Measurements from ENCODE around the gene PACSIN2. TPM values are rescaled to one million over a fixed set of nuclear protein-coding genes. Genes with fewer than 3 reads are reported as not detected.

PACSIN2 gene
- total and polyA plus RNA-seq, 4 donors = 40.3 to 149 (median 84.0) TPM

DNA sequence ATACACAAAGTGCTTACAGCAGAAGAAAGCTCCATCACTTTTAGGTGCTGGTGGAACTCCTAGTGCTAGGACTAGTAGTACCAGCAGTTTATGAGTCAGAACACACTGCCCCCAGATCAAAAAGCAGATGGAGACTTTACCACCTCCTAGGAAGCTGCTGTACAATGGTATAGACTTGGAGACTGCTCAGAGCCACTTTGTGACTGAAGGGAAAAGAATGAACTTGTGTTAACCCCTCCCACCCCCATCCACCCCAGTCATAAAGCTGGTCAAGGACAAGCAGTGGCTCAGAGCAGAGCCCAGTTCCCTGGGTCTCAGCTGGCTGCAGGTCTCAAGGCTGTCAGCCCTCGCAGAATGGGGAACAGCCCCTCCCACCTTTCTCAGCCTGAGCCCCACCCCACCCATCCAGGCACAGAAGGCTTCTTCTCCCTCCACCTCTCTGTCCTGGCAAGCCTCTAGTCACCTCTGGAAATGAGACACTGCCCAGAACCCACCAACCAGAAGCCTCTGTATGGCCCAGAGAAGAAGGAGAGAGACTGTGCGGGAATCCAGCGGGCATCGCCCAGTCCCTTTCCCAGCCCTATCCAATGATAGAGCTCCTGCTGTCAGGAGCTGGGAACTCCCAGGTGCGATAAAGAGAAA is 23.8 kb downstream of the PACSIN2 start:
- peaks cover 15 to 33% (median 29%) of the 10 kb centered on the region in 5 donors for H3K4me1 ChIP-seq (ENCODE audit: control insufficient read depth in 5 of 5, insufficient read depth in 5 of 5, low read length in 5 of 5)
- no peak overlapping the region for H3K4me3 ChIP-seq
- DNase-seq (no peak), ATAC-seq (ENCODE audit: insufficient read depth, low FRiP score) (no peak)
- no peaks in the 10 kb centered on the region for H3K36me3 ChIP-seq (ENCODE audit: control insufficient read depth in 4 of 4, insufficient read depth in 4 of 4, low read length in 4 of 4)
- H3K9me3 ChIP-seq (ENCODE audit: control insufficient read depth in 4 of 4, insufficient read depth in 3 of 4, low read length in 3 of 4) = no peaks in the 10 kb centered on the region
- H3K27ac ChIP-seq (ENCODE audit: low read depth in 1 of 2, low read length in 1 of 2) = no peak overlapping the region
- 69 to 87% methylated on average over 5 of the region's 5 CpGs for WGBS, 2 donors
- no peaks in the 10 kb centered on the region for H3K27me3 ChIP-seq (ENCODE audit: control insufficient read depth in 3 of 3, insufficient read depth in 3 of 3, low read length in 2 of 3)
- no peak overlapping the region for H3K9ac ChIP-seq (ENCODE audit: insufficient read depth in 1 of 2, low read length in 2 of 2)
- TF ChIP-seq, protein P1, sequence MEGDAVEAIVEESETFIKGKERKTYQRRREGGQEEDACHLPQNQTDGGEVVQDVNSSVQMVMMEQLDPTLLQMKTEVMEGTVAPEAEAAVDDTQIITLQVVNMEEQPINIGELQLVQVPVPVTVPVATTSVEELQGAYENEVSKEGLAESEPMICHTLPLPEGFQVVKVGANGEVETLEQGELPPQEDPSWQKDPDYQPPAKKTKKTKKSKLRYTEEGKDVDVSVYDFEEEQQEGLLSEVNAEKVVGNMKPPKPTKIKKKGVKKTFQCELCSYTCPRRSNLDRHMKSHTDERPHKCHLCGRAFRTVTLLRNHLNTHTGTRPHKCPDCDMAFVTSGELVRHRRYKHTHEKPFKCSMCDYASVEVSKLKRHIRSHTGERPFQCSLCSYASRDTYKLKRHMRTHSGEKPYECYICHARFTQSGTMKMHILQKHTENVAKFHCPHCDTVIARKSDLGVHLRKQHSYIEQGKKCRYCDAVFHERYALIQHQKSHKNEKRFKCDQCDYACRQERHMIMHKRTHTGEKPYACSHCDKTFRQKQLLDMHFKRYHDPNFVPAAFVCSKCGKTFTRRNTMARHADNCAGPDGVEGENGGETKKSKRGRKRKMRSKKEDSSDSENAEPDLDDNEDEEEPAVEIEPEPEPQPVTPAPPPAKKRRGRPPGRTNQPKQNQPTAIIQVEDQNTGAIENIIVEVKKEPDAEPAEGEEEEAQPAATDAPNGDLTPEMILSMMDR (IDR thresholded peaks at IDR 0.05; ENCODE audit: control extremely low read depth, extremely low read depth) = no peak

DNA sequence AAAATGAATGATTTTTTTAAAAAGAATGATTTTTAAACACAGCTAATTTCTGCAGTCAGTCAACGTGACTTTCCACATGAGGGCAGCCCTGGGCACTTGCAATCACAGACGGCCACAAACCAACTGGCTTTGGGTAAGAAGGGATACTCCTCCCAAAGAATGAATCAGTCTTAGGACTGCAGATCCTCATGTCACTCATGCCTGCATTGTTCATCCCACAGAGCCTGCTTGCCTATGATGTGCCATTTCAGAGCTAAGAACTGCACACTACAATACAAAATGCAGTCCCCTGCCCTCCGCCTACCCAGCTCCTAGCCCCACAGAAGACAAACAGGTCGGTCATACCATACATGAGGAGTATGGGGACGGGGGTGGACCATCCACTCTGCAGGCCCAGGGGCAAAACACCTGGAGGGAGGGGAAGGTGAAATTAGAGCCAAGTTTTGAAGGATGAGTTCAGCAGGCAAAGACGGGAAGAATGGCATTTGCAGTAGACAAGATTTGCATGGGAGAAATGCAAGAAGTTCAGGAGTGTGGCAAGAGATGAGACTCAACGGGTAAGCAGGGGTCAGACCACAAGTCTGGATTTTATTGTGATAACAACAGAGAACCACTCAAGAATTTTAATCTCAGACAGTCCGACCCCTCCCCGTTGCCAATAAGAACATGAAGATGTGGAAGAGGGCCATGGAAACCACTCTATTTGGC is 24.7 kb downstream of the PACSIN2 start:
- no peaks in the 10 kb centered on the region for H3K9me3 ChIP-seq (ENCODE audit: control insufficient read depth in 4 of 4, insufficient read depth in 3 of 4, low read length in 3 of 4)
- peak overlapping the region in 1 of 2 donors; percentile 5 for H3K27ac ChIP-seq (ENCODE audit: low read depth in 1 of 2, low read length in 1 of 2)
- peaks cover 0 to 1% (median 0%) of the 10 kb centered on the region in 4 donors for H3K36me3 ChIP-seq (ENCODE audit: control insufficient read depth in 4 of 4, insufficient read depth in 4 of 4, low read length in 4 of 4)
- H3K4me3 ChIP-seq = no peak overlapping the region
- DNase-seq (peak in 1 of 3 donors; percentile 39), ATAC-seq (ENCODE audit: insufficient read depth, low FRiP score) (no peak)
- 70 to 73% methylated on average over 9 of the region's 9 CpGs for WGBS, 2 donors
- H3K4me1 ChIP-seq (ENCODE audit: control insufficient read depth in 5 of 5, insufficient read depth in 5 of 5, low read length in 5 of 5) = peaks cover 11 to 31% (median 28%) of the 10 kb centered on the region in 5 donors
- TF ChIP-seq, protein P1 (IDR thresholded peaks at IDR 0.05; ENCODE audit: control extremely low read depth, extremely low read depth) = no peak
- H3K9ac ChIP-seq (ENCODE audit: insufficient read depth in 1 of 2, low read length in 2 of 2) = no peak overlapping the region
- H3K27me3 ChIP-seq (ENCODE audit: control insufficient read depth in 3 of 3, insufficient read depth in 3 of 3, low read length in 2 of 3) = no peaks in the 10 kb centered on the region

DNA sequence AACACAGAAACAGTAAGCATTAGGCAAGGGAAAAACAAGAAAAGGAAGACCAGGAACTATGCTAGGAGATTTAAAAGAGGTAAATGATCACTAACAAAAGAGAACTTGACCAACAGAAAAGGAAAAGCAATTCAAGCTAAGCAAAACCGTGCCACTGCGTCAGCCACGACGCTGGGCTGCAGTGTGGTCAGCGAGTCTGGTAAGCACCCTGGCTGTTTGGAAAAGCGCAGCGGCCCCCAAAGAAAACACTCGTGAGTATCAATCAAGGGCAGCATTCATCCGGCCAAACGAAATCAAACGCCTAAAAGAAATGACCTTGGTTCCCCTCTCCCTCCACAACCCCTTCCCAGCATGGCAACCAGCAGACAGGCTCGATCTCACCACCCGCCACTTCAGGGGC is 28.8 kb downstream of the PACSIN2 start:
- no peak for DNase-seq
- no peak for ATAC-seq (ENCODE audit: insufficient read depth, low FRiP score)
- Histone ChIP-seq H3K27me3 (ENCODE audit: control insufficient read depth in 3 of 3, insufficient read depth in 3 of 3, low read length in 2 of 3) (no peaks in the 10 kb centered on the region), H3K4me1 (ENCODE audit: control insufficient read depth in 5 of 5, insufficient read depth in 5 of 5, low read length in 5 of 5) (peaks cover 4 to 14% (median 6%) of the 10 kb centered on the region in 5 donors), H3K27ac (ENCODE audit: low read depth in 1 of 2, low read length in 1 of 2) (no peak overlapping the region), H3K4me3 (no peak overlapping the region), H3K9ac (ENCODE audit: insufficient read depth in 1 of 2, low read length in 2 of 2) (no peak overlapping the region), H3K36me3 (ENCODE audit: control insufficient read depth in 4 of 4, insufficient read depth in 4 of 4, low read length in 4 of 4) (peaks cover 0 to 4% (median 0%) of the 10 kb centered on the region in 4 donors), H3K9me3 (ENCODE audit: control insufficient read depth in 4 of 4, insufficient read depth in 3 of 4, low read length in 3 of 4) (no peaks in the 10 kb centered on the region)
- WGBS, 2 donors = 78 to 83% methylated on average over 13 of the region's 13 CpGs
- TF ChIP-seq, protein P1 (IDR thresholded peaks at IDR 0.05; ENCODE audit: control extremely low read depth, extremely low read depth) = no peak
